LNCaP clone FGC (cell line): ENCODE data around the gene AMMECR1L.
A peak's percentile ranks its signal among the peaks of the same experiment; 100 is the strongest.
"Not testable (repeated sequence)": the region's sequence is repeated elsewhere in the genome, so short reads cannot be mapped to it uniquely, and the experiment has no call there.

Experiments used
- DNase-seq: peaks from one replicate; pipeline ENCODE4 v3.0.0-alpha.2; 2011; ENCODE audit warnings: low read depth
- H3K4me3 ChIP-seq: 2 replicates; pipeline ENCODE4 v1.5.1; 2011; ENCODE audit warnings: mild to moderate bottlenecking, low read depth, low read length, control low read depth
- CTCF ChIP-seq: IDR thresholded peaks from 2 replicates; pipeline ENCODE4 v1.5.1; 2012; ENCODE audit warnings: mild to moderate bottlenecking; ENCODE audit not compliant: control insufficient read depth, insufficient read depth; ENCODE audit errors: extremely low read depth

The AMMECR1L gene

GRCh38 chr2:127893494-127893893 is 7.7 kb upstream of the AMMECR1L start:
- DNase-seq = no peak
- no peak for TF ChIP-seq CTCF
- H3K4me3 ChIP-seq = no peak overlapping the region

DNA sequence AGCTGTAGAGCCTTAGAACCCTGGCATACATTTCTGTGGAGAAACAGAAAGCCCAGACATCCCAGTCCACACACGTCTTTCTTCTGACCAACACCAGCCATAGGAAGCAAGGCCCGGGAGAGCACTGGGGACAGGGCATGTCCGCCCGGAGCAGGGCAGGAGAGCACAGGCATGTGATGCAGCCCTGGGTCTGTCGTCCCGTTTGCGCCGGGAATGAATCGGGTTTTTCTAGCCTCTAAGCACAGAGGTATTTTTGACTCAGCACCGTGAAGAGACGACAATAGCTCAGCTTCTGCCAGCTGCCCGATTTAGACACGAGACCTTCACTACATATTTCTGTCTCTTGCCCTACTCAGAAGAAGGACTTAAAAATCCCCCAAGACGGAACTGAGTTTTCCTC is 7.3 kb upstream of the AMMECR1L start:
- no peak for TF ChIP-seq CTCF
- no peak for DNase-seq
- H3K4me3 ChIP-seq = no peak overlapping the region

- no peak for DNase-seq
- H3K4me3 ChIP-seq = no peak overlapping the region
- no peak for TF ChIP-seq CTCF
These were observed 6.1 kb upstream of the AMMECR1L start for GRCh38 chr2:127891811-127892210.

- not testable (repeated sequence) for DNase-seq, H3K4me3 ChIP-seq
These were observed 5.0 kb upstream of the AMMECR1L start for GRCh38 chr2:127890756-127891155.

DNA sequence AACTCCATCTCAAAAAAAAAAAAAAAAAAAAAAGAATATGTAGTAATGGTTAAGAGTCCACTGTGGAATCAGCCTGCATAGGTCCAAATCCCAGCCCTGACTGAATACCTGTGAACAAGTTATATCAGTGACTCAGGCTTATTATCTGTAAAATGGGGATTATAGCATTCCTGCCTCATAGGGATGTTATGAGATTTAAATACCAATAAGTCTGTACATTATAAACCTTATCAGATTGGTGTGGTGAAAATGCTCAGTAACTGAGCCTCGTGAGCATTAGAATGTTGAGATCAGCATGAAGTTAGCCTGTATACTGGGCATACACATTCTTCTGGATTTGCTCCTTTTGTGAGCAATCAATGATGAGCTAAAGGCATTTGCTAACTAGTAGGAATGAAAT is 3.0 kb upstream of the AMMECR1L start:
- TF ChIP-seq CTCF = no peak
- DNase-seq = no peak
- no peak overlapping the region for H3K4me3 ChIP-seq

DNA sequence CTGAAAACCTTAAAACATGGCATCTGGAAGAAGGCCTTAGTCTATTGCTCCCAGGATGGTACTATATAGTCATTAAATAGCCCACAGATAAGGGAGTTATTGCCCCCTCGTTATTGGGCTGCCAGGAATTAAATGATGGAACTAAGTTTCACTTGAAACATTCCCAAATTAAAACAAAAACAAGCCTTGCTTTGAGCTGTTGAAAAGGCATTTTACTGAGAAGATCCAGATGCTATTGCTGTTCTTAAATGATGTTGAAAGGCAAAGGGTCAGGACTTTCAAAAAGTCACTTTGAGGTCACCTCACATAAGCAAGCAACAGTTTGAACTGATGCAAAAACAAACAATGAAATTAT is 2.0 kb upstream of the AMMECR1L start:
- no peak for TF ChIP-seq CTCF
- H3K4me3 ChIP-seq = no peak overlapping the region
- DNase-seq = no peak

DNA sequence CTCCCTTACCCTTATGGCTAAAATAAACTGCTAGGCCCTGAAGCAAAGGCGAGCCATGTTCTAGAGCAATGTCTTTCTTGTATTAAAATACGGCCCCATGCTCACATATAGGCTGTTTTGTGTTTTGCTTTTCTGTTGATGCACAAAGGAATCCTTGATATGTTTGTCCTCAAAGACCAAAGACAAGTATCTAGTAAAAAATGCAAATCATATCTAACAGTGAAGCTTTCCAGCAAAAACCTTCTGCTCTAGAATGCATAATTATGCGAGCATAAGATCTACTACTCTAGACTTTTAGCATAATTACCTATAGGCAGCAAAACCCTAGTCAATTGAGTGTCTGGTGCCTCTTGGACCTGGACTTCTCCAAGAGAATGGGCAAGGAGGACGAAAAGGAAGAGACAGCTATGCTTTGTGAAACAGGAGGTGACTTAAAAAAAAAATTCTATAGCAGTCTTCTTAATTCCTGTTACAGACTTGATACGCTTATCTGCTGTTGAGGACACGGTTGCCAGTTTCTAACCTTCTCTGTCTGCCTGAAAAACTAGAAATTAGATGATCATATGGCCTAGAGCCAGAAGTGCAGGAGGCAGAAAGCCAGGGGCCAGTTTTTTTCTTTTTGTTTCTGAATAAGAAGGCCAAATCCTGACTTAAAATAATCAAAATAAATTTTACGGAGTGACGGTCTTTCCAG is 1.5 kb upstream of the AMMECR1L start:
- no peak for DNase-seq
- TF ChIP-seq CTCF = no peak
- H3K4me3 ChIP-seq = peak overlapping the region; percentile 56

DNA sequence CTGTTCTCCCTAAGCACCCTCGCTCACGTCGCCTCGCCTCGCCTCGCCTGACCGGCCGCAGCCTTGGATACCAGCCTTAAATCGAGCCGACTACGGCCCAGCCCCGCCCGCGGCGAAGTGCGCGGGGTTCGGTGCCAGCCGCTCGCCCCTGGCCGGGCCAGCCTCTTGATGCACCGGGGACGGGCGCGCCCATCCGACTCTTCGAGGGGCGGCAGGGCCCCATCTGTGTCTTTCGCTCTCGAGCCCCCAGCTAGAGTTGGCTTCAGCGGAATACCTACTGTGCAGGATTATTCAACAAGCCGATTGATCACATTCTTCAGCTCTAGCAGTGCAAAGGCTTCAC is 808 bp upstream of the AMMECR1L start:
- H3K4me3 ChIP-seq = peak overlapping the region; percentile 56
- DNase-seq = not testable (repeated sequence)
